OCI-LY3 (cell line): ENCODE measurements around the gene DIO1.

ENCODE experiments used
- EZH2phosphoT487 ChIP-seq: fragments of 200-600 bp; shearing (Covaris generic); IDR thresholded peaks from 2 replicates; pipeline ENCODE4 v1.6.1; 2018; ENCODE audit warnings: antibody characterized with exemption, mixed run types, low read depth
- TF ChIP-seq, protein P1 (sequence below): fragments of 200-600, 300-600 bp; sonication (generic); IDR thresholded peaks from 2 replicates; pipeline ENCODE4 v1.5.1; 2014; ENCODE audit warnings: antibody characterized with exemption, low read length, low read depth

DNA sequence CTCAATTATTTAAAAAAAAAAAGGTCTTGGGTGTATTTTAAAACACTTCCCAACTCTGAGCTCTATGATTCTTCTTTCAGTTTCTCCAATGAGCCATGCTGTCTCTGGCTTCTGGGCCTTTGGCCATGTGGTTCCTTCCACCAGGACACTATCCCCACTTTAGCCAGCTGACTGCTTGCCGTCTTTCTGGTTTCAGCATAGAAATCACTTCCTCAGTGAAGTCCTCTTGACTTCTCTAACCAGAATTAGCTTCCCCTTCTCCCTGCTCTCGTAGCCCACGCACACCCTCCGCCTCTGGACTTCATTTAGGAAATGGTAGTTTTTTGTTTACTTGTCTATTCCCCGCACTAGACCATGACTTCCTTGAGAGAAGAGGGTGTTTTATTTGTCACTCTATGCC, 1.1 kb upstream of the DIO1 start:
- TF ChIP-seq, protein P1, sequence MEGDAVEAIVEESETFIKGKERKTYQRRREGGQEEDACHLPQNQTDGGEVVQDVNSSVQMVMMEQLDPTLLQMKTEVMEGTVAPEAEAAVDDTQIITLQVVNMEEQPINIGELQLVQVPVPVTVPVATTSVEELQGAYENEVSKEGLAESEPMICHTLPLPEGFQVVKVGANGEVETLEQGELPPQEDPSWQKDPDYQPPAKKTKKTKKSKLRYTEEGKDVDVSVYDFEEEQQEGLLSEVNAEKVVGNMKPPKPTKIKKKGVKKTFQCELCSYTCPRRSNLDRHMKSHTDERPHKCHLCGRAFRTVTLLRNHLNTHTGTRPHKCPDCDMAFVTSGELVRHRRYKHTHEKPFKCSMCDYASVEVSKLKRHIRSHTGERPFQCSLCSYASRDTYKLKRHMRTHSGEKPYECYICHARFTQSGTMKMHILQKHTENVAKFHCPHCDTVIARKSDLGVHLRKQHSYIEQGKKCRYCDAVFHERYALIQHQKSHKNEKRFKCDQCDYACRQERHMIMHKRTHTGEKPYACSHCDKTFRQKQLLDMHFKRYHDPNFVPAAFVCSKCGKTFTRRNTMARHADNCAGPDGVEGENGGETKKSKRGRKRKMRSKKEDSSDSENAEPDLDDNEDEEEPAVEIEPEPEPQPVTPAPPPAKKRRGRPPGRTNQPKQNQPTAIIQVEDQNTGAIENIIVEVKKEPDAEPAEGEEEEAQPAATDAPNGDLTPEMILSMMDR = no peak
- no peak for TF ChIP-seq EZH2phosphoT487
